HepG2 (cell line): ENCODE measurements around the gene PDGFRB. TPM values are rescaled to one million over a fixed set of nuclear protein-coding genes. Genes with fewer than 3 reads are reported as not detected.

Experiments
- ATAC-seq: fragments of 200-7000 bp; cut with Tn5 transposase; 3 replicates; pipeline ENCODE4 v1.9.1; 2020; ENCODE audit warnings: mild to moderate bottlenecking, moderate library complexity
- BruUV-seq: library from RNA; stranded (reverse); fragments of 400-500 nt; replicated peaks from 2 replicates; lab custom pipeline; 2021; lab: Mats Ljungman, UMichigan
- CTCF ChIA-PET: fragments of 300-600 bp; formaldehyde crosslinking; extraction: SDS; loops from one replicate; lab custom pipeline; 2021; ENCODE audit warnings: low total read pairs, inconsistent platforms, low intra/inter-chr PET ratio; lab: Yijun Ruan, JAX
- POLR2A ChIA-PET: fragments of 350-600 bp; sonication (Branson Sonifier 250); formaldehyde crosslinking; loops from one replicate; lab custom pipeline; 2020; ENCODE audit warnings: antibody characterized with exemption, inconsistent platforms; lab: Yijun Ruan, JAX
- DNase-seq: peaks from one replicate; pipeline ENCODE4 v3.0.0-alpha.2; 2015; ENCODE audit warnings: low spot score
- FAIRE-seq: peaks from 3 replicates; lab custom pipeline; 2011; peaks lifted over from hg19 to GRCh38; lab: Jason Lieb, UNC
- H2AFZ ChIP-seq: one replicate; pipeline ENCODE4 v1.6.1; 2011; ENCODE audit warnings: low read length, inconsistent platforms
- H3K27ac ChIP-seq: fragments of 300-600 bp; 3 replicates; pipeline ENCODE4 v1.8.0; 2011; ENCODE audit warnings: mixed run types, mild to moderate bottlenecking, mixed read lengths, low read length, inconsistent platforms; ENCODE audit not compliant: insufficient read depth; ENCODE audit errors: extremely low read length
- H3K27me3 ChIP-seq, 2 experiments: fragments of 200-600 bp in 1 of 2; 2 replicates in 1 of 2; 3 replicates in 1 of 2; pipeline versions ENCODE4 v1.6.0 to v1.8.0; 2011; ENCODE audit warnings: low read length in 2 of 2, mild to moderate bottlenecking in 2 of 2, moderate library complexity in 2 of 2, inconsistent platforms in 1 of 2; ENCODE audit not compliant: insufficient read depth in 2 of 2, control insufficient read depth in 1 of 2
- H3K36me3 ChIP-seq, 2 experiments: fragments of 200-600 bp in 1 of 2; replicated peaks in 1 of 2; 2 replicates in 1 of 2; 3 replicates in 1 of 2; pipeline versions ENCODE4 v1.5.1 to v1.8.0; 2011; ENCODE audit warnings: low read length in 2 of 2, inconsistent platforms in 1 of 2; ENCODE audit not compliant: insufficient read depth in 2 of 2, control insufficient read depth in 1 of 2
- H3K4me1 ChIP-seq: 2 replicates; pipeline ENCODE4 v1.5.1; 2012; ENCODE audit warnings: low read length, inconsistent platforms; ENCODE audit not compliant: insufficient read depth
- H3K4me2 ChIP-seq: 2 replicates; pipeline ENCODE4 v1.6.0; 2011; ENCODE audit warnings: low read depth, low read length, inconsistent platforms
- H3K4me3 ChIP-seq, 3 experiments: fragments of 200-600 bp in 1 of 3; sonication (generic), shearing (Covaris generic) in 1 of 3; replicated peaks in 1 of 3; 2 replicates each; pipeline ENCODE4 v1.5.1; 2011 to 2016; ENCODE audit warnings: low read length in 3 of 3, inconsistent platforms in 2 of 3, low read depth in 2 of 3, mild to moderate bottlenecking in 2 of 3, control low read depth in 1 of 3, mixed read lengths in 1 of 3; ENCODE audit not compliant: insufficient read depth in 1 of 3
- H3K79me2 ChIP-seq: one replicate; pipeline ENCODE4 v1.6.1; 2011; ENCODE audit warnings: low read length, inconsistent platforms; ENCODE audit not compliant: insufficient read depth
- H3K9ac ChIP-seq: 2 replicates; pipeline ENCODE4 v1.6.0; 2011; ENCODE audit warnings: mild to moderate bottlenecking, low read depth, low read length, inconsistent platforms; ENCODE audit not compliant: insufficient read depth
- H3K9me3 ChIP-seq: 2 replicates; pipeline ENCODE4 v1.5.1; 2012; ENCODE audit warnings: mild to moderate bottlenecking, low read length
- H4K20me1 ChIP-seq: 2 replicates; pipeline ENCODE4 v1.6.0; 2011; ENCODE audit warnings: inconsistent platforms, mild to moderate bottlenecking, low read length, moderate library complexity; ENCODE audit not compliant: insufficient read depth
- CEBPG ChIP-seq: IDR thresholded peaks from 2 replicates; pipeline ENCODE4 v1.6.1; 2016
- ELF3 ChIP-seq: IDR thresholded peaks from 2 replicates; pipeline ENCODE4 v1.6.1; 2016; ENCODE audit warnings: missing genetic modification reagents, missing compliant biosample characterization
- GTF2F1 ChIP-seq: fragments of 150-350 bp; IDR thresholded peaks from 2 replicates; pipeline ENCODE4 v1.6.1; 2014; ENCODE audit warnings: low read length
- HNRNPLL ChIP-seq: fragments of 200-400 bp; formaldehyde crosslinking; IDR thresholded peaks from 2 replicates; pipeline ENCODE4 v1.6.1; 2017; ENCODE audit warnings: mild to moderate bottlenecking, low read depth, low read length; ENCODE audit not compliant: poor library complexity, severe bottlenecking
- MTF1 ChIP-seq: sonication (generic); formaldehyde crosslinking; IDR thresholded peaks from 2 replicates; pipeline ENCODE4 v1.5.0; 2020; ENCODE audit warnings: missing genetic modification reagents
- MZF1 ChIP-seq: sonication (generic); formaldehyde crosslinking; IDR thresholded peaks from 2 replicates; pipeline ENCODE4 v1.8.1; 2023; ENCODE audit warnings: mild to moderate bottlenecking, missing genetic modification reagents, borderline replicate concordance
- RCOR2 ChIP-seq: IDR thresholded peaks from 2 replicates; pipeline ENCODE4 v1.6.1; 2016; ENCODE audit warnings: missing biosample characterization, missing genetic modification reagents
- RELA ChIP-seq: sonication (generic); formaldehyde crosslinking; IDR thresholded peaks from 2 replicates; pipeline ENCODE4 v1.4.0; 2020; ENCODE audit warnings: missing genetic modification reagents
- SCMH1 ChIP-seq: sonication (generic); formaldehyde crosslinking; IDR thresholded peaks from 2 replicates; pipeline ENCODE4 v1.9.0; 2021; ENCODE audit warnings: missing genetic modification reagents, mild to moderate bottlenecking, borderline replicate concordance
- TCF12 ChIP-seq, 2 experiments: fragments of 450-650 bp in 1 of 2; sonication (generic) in 1 of 2; formaldehyde crosslinking in 1 of 2; IDR thresholded peaks; 2 replicates each; pipeline versions ENCODE4 v1.6.1 to v1.8.0; 2017 to 2022; ENCODE audit warnings: antibody characterized with exemption in 1 of 2, mild to moderate bottlenecking in 1 of 2, missing genetic modification reagents in 1 of 2, moderate library complexity in 1 of 2
- ZNF224 ChIP-seq: sonication (generic); formaldehyde crosslinking; IDR thresholded peaks from 2 replicates; pipeline ENCODE4 v1.5.0; 2020; ENCODE audit warnings: mild to moderate bottlenecking, missing genetic modification reagents
- ZNF263 ChIP-seq: sonication (generic); formaldehyde crosslinking; IDR thresholded peaks from 2 replicates; pipeline ENCODE4 v1.4.0; 2020; ENCODE audit warnings: missing genetic modification reagents
- ZNF34 ChIP-seq: sonication (generic); formaldehyde crosslinking; IDR thresholded peaks from 2 replicates; pipeline ENCODE4 v1.4.0; 2020; ENCODE audit warnings: mild to moderate bottlenecking, missing genetic modification reagents, borderline replicate concordance
- WGBS: methylation state at CpG from one replicate; pipeline ENCODE4 v1.1.6; 2017; ENCODE audit warnings: low lambda C conversion rate; 5-methylcytosine and 5-hydroxymethylcytosine counted together
- in situ Hi-C: cut with HindIII; loops from 2 replicates; pipeline ENCODE4 v1.10.0; 2017; ENCODE audit warnings: low pct_unique_long_range_greater_than_20kb; ENCODE audit not compliant: extremely low pct_ligation_motif_present
- intact Hi-C: fragments of 100-400 bp; cut with micrococcal nuclease; formaldehyde crosslinking; loops from one replicate; pipeline ENCODE4 v1.10.0; 2022; ENCODE audit not compliant: unreplicated experiment
- polyA plus RNA-seq, 8 experiments: library from polyadenylated mRNA; depleted of rRNA in 3 of 8; stranded (reverse) in 7 of 8; unstranded in 1 of 8; fragments of >200 nt; fragmentation: Illumina TruSeq in 4 of 8; extraction: Trizol in 4 of 8; gene quantifications; 2 replicates each; pipeline versions ENCODE4 v1.2.1 to v1.2.3, GENCODE V29; 2011 to 2016; ENCODE audit warnings: low read depth in 4 of 8, missing spikeins in 1 of 8, mixed read lengths in 1 of 8; ENCODE audit not compliant: insufficient read depth in 1 of 8
- total RNA-seq, 5 experiments: library from RNA; depleted of rRNA; stranded (reverse); fragments of >200 nt; fragmentation: Illumina TruSeq; extraction: Trizol; gene quantifications; 2 replicates each; pipeline ENCODE4 v1.2.3, GENCODE V29; 2016; ENCODE audit warnings: low read depth in 1 of 5
- TF ChIP-seq, protein P1 (sequence below): sonication (generic); formaldehyde crosslinking; IDR thresholded peaks from 2 replicates; pipeline ENCODE4 v1.4.0; 2020; ENCODE audit warnings: missing genetic modification reagents, borderline replicate concordance
- TF ChIP-seq, protein P2 (sequence below): IDR thresholded peaks from 2 replicates; pipeline ENCODE4 v1.6.1; 2016; ENCODE audit warnings: missing compliant biosample characterization, missing genetic modification reagents, borderline replicate concordance

The PDGFRB gene
- total and polyA plus RNA-seq, 2 of the 13 experiments (the other 11 are each of a cell fraction or from before 2014, with no cell fraction given), result 4.0 to 21.0 TPM

DNA sequence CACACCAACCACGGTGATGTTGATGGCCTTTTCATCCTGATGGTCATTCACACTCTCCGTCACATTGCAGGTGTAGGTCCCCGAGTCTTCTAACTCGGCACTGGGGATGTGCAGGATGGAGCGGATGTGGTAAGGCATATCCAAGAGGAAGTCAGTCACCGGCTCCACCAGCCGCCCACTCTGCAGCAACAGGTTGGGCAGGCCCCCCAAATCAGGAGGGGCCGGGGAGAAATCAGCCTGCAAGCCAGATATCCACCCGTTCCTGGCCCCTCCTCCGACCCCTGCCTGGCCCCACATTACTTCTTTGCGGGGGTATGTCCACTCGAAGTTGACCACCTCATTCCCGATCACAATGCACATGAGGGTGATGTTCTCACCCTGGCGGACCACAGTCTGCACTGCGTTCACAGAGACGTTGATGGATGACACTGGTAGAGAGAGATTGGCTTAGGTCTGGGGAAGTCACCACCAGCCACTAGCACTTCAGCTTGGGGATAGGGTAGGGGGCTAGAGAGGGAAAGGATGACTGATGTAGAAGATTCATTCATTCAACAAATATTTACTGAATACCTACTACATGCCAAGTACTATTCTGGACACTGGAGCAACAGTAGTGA lies 22.0 kb downstream of the PDGFRB start:
- TF ChIP-seq HNRNPLL, result no peak
- no peak for TF ChIP-seq ZNF34 (CRISPR knock-in tag)
- TF ChIP-seq RCOR2, result no peak
- TF ChIP-seq MTF1 (CRISPR knock-in tag), result no peak
- no peak for TF ChIP-seq RELA
- TF ChIP-seq TCF12 (IDR thresholded peaks at IDR 0.05), result no peak
- TF ChIP-seq TCF12 (CRISPR knock-in tag; IDR thresholded peaks at IDR 0.05), result no peak
- TF ChIP-seq, protein P1, sequence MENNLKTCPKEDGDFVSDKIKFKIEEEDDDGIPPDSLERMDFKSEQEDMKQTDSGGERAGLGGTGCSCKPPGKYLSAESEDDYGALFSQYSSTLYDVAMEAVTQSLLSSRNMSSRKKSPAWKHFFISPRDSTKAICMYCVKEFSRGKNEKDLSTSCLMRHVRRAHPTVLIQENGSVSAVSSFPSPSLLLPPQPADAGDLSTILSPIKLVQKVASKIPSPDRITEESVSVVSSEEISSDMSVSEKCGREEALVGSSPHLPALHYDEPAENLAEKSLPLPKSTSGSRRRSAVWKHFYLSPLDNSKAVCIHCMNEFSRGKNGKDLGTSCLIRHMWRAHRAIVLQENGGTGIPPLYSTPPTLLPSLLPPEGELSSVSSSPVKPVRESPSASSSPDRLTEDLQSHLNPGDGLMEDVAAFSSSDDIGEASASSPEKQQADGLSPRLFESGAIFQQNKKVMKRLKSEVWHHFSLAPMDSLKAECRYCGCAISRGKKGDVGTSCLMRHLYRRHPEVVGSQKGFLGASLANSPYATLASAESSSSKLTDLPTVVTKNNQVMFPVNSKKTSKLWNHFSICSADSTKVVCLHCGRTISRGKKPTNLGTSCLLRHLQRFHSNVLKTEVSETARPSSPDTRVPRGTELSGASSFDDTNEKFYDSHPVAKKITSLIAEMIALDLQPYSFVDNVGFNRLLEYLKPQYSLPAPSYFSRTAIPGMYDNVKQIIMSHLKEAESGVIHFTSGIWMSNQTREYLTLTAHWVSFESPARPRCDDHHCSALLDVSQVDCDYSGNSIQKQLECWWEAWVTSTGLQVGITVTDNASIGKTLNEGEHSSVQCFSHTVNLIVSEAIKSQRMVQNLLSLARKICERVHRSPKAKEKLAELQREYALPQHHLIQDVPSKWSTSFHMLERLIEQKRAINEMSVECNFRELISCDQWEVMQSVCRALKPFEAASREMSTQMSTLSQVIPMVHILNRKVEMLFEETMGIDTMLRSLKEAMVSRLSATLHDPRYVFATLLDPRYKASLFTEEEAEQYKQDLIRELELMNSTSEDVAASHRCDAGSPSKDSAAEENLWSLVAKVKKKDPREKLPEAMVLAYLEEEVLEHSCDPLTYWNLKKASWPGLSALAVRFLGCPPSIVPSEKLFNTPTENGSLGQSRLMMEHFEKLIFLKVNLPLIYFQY (CRISPR knock-in tag), result no peak
- TF ChIP-seq GTF2F1, result no peak
- no peak for TF ChIP-seq MZF1 (CRISPR knock-in tag)
- TF ChIP-seq, protein P2, sequence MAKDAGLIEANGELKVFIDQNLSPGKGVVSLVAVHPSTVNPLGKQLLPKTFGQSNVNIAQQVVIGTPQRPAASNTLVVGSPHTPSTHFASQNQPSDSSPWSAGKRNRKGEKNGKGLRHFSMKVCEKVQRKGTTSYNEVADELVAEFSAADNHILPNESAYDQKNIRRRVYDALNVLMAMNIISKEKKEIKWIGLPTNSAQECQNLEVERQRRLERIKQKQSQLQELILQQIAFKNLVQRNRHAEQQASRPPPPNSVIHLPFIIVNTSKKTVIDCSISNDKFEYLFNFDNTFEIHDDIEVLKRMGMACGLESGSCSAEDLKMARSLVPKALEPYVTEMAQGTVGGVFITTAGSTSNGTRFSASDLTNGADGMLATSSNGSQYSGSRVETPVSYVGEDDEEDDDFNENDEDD (CRISPR knock-in tag), result no peak
- no peak for TF ChIP-seq SCMH1 (CRISPR knock-in tag)
- no peak for TF ChIP-seq ELF3 (CRISPR knock-in tag)
- no peak for TF ChIP-seq ZNF263 (CRISPR knock-in tag)
- TF ChIP-seq ZNF224 (CRISPR knock-in tag), result no peak
- TF ChIP-seq CEBPG, result no peak
- Histone ChIP-seq H3K27me3 (no peaks in the 10 kb centered on the region), H3K9me3 (no peaks in the 10 kb centered on the region), H3K9ac (no peak overlapping the region), H3K4me3 (no peak overlapping the region), H3K79me2 (no peaks in the 10 kb centered on the region), H2AFZ (no peak overlapping the region), H3K4me1 (peaks cover 72% of the 10 kb centered on the region), H3K4me2 (no peak overlapping the region), H3K36me3 (no peaks in the 10 kb centered on the region; a peak in 1 of 5 replicates), H3K27ac (no peak overlapping the region), H4K20me1 (no peaks in the 10 kb centered on the region)
- ChIA-PET CTCF (no interaction called here), POLR2A (no interaction called here)
- no peak for FAIRE-seq
- no TSS peak for BruUV-seq
- intact Hi-C loops, result no loop called here
- 92% methylated on average over 16 of the region's 16 CpGs for WGBS
- no peak for DNase-seq
- no peak for ATAC-seq
- in situ Hi-C loops, result no loop called here
